ENCODE measurements around the gene EXOSC5.
A peak's percentile ranks its signal among the peaks of the same experiment; 100 is the strongest.

EXOSC5 gene

GRCh38 chr19:41397086-41398049 lies at the start of gene EXOSC5, which contains the start of gene BCKDHA:
TSS of gene EXOSC5 (minus strand) at chr19:41397359. CDS start at chr19:41397328, 31 bp downstream.
TSS of gene BCKDHA (plus strand) at chr19:41397818. CDS start at chr19:41397828, 10 bp downstream.
- DNase-seq (ENCODE audit: low read depth, low spot score): peak; percentile 100
- in situ Hi-C loops (cut with HindIII; ENCODE audit: low sequenced_read_pairs): no loop called here
- H3K4me3 ChIP-seq (ENCODE audit: low read depth, low read length): peak within 1 kb of the TSS; percentile 82
- TF ChIP-seq CTCF (IDR thresholded peaks at IDR 0.05; ENCODE audit: low read depth, low read length): no peak

GRCh38 chr19:41445575-41445974 lies 48.4 kb upstream of the EXOSC5 start:
- DNase-seq (ENCODE audit: low read depth, low spot score): no peak
- TF ChIP-seq CTCF (IDR thresholded peaks at IDR 0.05; ENCODE audit: low read depth, low read length): no peak
- H3K4me3 ChIP-seq (ENCODE audit: low read depth, low read length): no peak overlapping the region
- in situ Hi-C loops (cut with HindIII; ENCODE audit: low sequenced_read_pairs): no loop called here

GRCh38 chr19:41443813-41444455 lies 46.8 kb upstream of the EXOSC5 start:
- no peak overlapping the region for H3K4me3 ChIP-seq (ENCODE audit: low read depth, low read length)
- TF ChIP-seq CTCF (IDR thresholded peaks at IDR 0.05; ENCODE audit: low read depth, low read length): no peak
- no peak for DNase-seq (ENCODE audit: low read depth, low spot score)
- in situ Hi-C loops (cut with HindIII; ENCODE audit: low sequenced_read_pairs): no loop called here

GRCh38 chr19:41442473-41443355 lies 45.6 kb upstream of the EXOSC5 start, which contains the start of gene ERICH4:
TSS of gene ERICH4 (plus strand) at chr19:41443156. CDS start at chr19:41443170, 14 bp downstream.
- TF ChIP-seq CTCF (IDR thresholded peaks at IDR 0.05; ENCODE audit: low read depth, low read length): no peak
- DNase-seq (ENCODE audit: low read depth, low spot score): no peak
- H3K4me3 ChIP-seq (ENCODE audit: low read depth, low read length): no peak within 1 kb of the TSS
- in situ Hi-C loops (cut with HindIII; ENCODE audit: low sequenced_read_pairs): no loop called here

GRCh38 chr19:41441321-41441945 lies 44.3 kb upstream of the EXOSC5 start:
- in situ Hi-C loops (cut with HindIII; ENCODE audit: low sequenced_read_pairs): no loop called here
- H3K4me3 ChIP-seq (ENCODE audit: low read depth, low read length): no peak overlapping the region
- TF ChIP-seq CTCF (IDR thresholded peaks at IDR 0.05; ENCODE audit: low read depth, low read length): no peak
- DNase-seq (ENCODE audit: low read depth, low spot score): no peak
